HepG2 (cell line): ENCODE measurements around the gene ZNF587B. TPM values are rescaled to one million over a fixed set of nuclear protein-coding genes. Genes with fewer than 3 reads are reported as not detected.

ENCODE experiments used
- ATAC-seq: fragments of 200-7000 bp; cut with Tn5 transposase; 3 replicates; pipeline ENCODE4 v1.9.1; 2020; ENCODE audit warnings: mild to moderate bottlenecking, moderate library complexity
- Bru-seq: library from RNA; stranded (reverse); fragments of 400-500 nt; gene quantifications from one replicate; lab custom pipeline; 2021; lab: Mats Ljungman, UMichigan
- BruChase-seq, 2 experiments: library from RNA; stranded (reverse); fragments of 400-500 nt; gene quantifications; one replicate each; lab custom pipeline; 2021; lab: Mats Ljungman, UMichigan
- BruUV-seq: library from RNA; stranded (reverse); fragments of 400-500 nt; replicated peaks from 2 replicates; lab custom pipeline; 2021; lab: Mats Ljungman, UMichigan
- CTCF ChIA-PET: fragments of 300-600 bp; formaldehyde crosslinking; extraction: SDS; loops from one replicate; lab custom pipeline; 2021; ENCODE audit warnings: low total read pairs, inconsistent platforms, low intra/inter-chr PET ratio; lab: Yijun Ruan, JAX
- POLR2A ChIA-PET: fragments of 350-600 bp; sonication (Branson Sonifier 250); formaldehyde crosslinking; loops from one replicate; lab custom pipeline; 2020; ENCODE audit warnings: antibody characterized with exemption, inconsistent platforms; lab: Yijun Ruan, JAX
- DNase-seq: peaks from one replicate; pipeline ENCODE4 v3.0.0-alpha.2; 2015; ENCODE audit warnings: low spot score
- FAIRE-seq: peaks from 3 replicates; lab custom pipeline; 2011; peaks lifted over from hg19 to GRCh38; lab: Jason Lieb, UNC
- H2AFZ ChIP-seq: one replicate; pipeline ENCODE4 v1.6.1; 2011; ENCODE audit warnings: low read length, inconsistent platforms
- H3K27ac ChIP-seq: fragments of 300-600 bp; 3 replicates; pipeline ENCODE4 v1.8.0; 2011; ENCODE audit warnings: mixed run types, mild to moderate bottlenecking, mixed read lengths, low read length, inconsistent platforms; ENCODE audit not compliant: insufficient read depth; ENCODE audit errors: extremely low read length
- H3K27me3 ChIP-seq, 2 experiments: fragments of 200-600 bp in 1 of 2; 2 replicates in 1 of 2; 3 replicates in 1 of 2; pipeline versions ENCODE4 v1.6.0 to v1.8.0; 2011; ENCODE audit warnings: low read length in 2 of 2, mild to moderate bottlenecking in 2 of 2, moderate library complexity in 2 of 2, inconsistent platforms in 1 of 2; ENCODE audit not compliant: insufficient read depth in 2 of 2, control insufficient read depth in 1 of 2
- H3K36me3 ChIP-seq, 2 experiments: fragments of 200-600 bp in 1 of 2; replicated peaks in 1 of 2; 2 replicates in 1 of 2; 3 replicates in 1 of 2; pipeline versions ENCODE4 v1.5.1 to v1.8.0; 2011; ENCODE audit warnings: low read length in 2 of 2, inconsistent platforms in 1 of 2; ENCODE audit not compliant: insufficient read depth in 2 of 2, control insufficient read depth in 1 of 2
- H3K4me1 ChIP-seq: 2 replicates; pipeline ENCODE4 v1.5.1; 2012; ENCODE audit warnings: low read length, inconsistent platforms; ENCODE audit not compliant: insufficient read depth
- H3K4me2 ChIP-seq: 2 replicates; pipeline ENCODE4 v1.6.0; 2011; ENCODE audit warnings: low read depth, low read length, inconsistent platforms
- H3K4me3 ChIP-seq, 3 experiments: fragments of 200-600 bp in 1 of 3; sonication (generic), shearing (Covaris generic) in 1 of 3; replicated peaks in 1 of 3; 2 replicates each; pipeline ENCODE4 v1.5.1; 2011 to 2016; ENCODE audit warnings: low read length in 3 of 3, inconsistent platforms in 2 of 3, low read depth in 2 of 3, mild to moderate bottlenecking in 2 of 3, control low read depth in 1 of 3, mixed read lengths in 1 of 3; ENCODE audit not compliant: insufficient read depth in 1 of 3
- H3K79me2 ChIP-seq: one replicate; pipeline ENCODE4 v1.6.1; 2011; ENCODE audit warnings: low read length, inconsistent platforms; ENCODE audit not compliant: insufficient read depth
- H3K9ac ChIP-seq: 2 replicates; pipeline ENCODE4 v1.6.0; 2011; ENCODE audit warnings: mild to moderate bottlenecking, low read depth, low read length, inconsistent platforms; ENCODE audit not compliant: insufficient read depth
- H3K9me3 ChIP-seq: 2 replicates; pipeline ENCODE4 v1.5.1; 2012; ENCODE audit warnings: mild to moderate bottlenecking, low read length
- H4K20me1 ChIP-seq: 2 replicates; pipeline ENCODE4 v1.6.0; 2011; ENCODE audit warnings: inconsistent platforms, mild to moderate bottlenecking, low read length, moderate library complexity; ENCODE audit not compliant: insufficient read depth
- BHLHE40 ChIP-seq: IDR thresholded peaks from 2 replicates; pipeline ENCODE4 v1.6.1; 2011; ENCODE audit warnings: low read length, improper control_type of control experiment
- ETV5 ChIP-seq: IDR thresholded peaks from 2 replicates; pipeline ENCODE4 v1.6.1; 2018; ENCODE audit warnings: missing biosample characterization, missing genetic modification reagents, inconsistent platforms, borderline replicate concordance
- HNF4A ChIP-seq: sonication (generic); formaldehyde crosslinking; IDR thresholded peaks from 2 replicates; pipeline ENCODE4 v1.4.0; 2020; ENCODE audit warnings: missing genetic modification reagents
- KAT8 ChIP-seq: IDR thresholded peaks from 2 replicates; pipeline ENCODE4 v1.6.1; 2016; ENCODE audit warnings: missing genetic modification reagents, missing compliant biosample characterization
- KLF9 ChIP-seq: IDR thresholded peaks from 2 replicates; pipeline ENCODE4 v1.6.1; 2016; ENCODE audit warnings: low read depth
- POGZ ChIP-seq: sonication (generic); formaldehyde crosslinking; IDR thresholded peaks from 2 replicates; pipeline ENCODE4 v1.4.0; 2020; ENCODE audit warnings: mild to moderate bottlenecking, missing genetic modification reagents
- SOX6 ChIP-seq, 2 experiments: fragments of 450-650 bp in 1 of 2; sonication (generic) in 1 of 2; formaldehyde crosslinking in 1 of 2; IDR thresholded peaks; 2 replicates each; pipeline versions ENCODE4 v1.4.0 to v1.6.1; 2017 to 2020; ENCODE audit warnings: antibody characterized with exemption in 1 of 2, mild to moderate bottlenecking in 1 of 2, missing genetic modification reagents in 1 of 2
- STAG1 ChIP-seq: sonication (generic); formaldehyde crosslinking; IDR thresholded peaks from 2 replicates; pipeline ENCODE4 v1.4.0; 2020; ENCODE audit warnings: missing genetic modification reagents
- TEAD3 ChIP-seq: optimal IDR thresholded peaks from 2 replicates; pipeline ENCODE3; 2016; ENCODE audit warnings: borderline replicate concordance
- THAP11 ChIP-seq: IDR thresholded peaks from 2 replicates; pipeline ENCODE4 v1.6.1; 2016; ENCODE audit warnings: missing biosample characterization, missing genetic modification reagents
- ZBTB38 ChIP-seq: sonication (generic); formaldehyde crosslinking; IDR thresholded peaks from 2 replicates; pipeline ENCODE4 v1.5.1; 2020; ENCODE audit warnings: mild to moderate bottlenecking, missing genetic modification reagents
- ZNF143 ChIP-seq: sonication (generic); formaldehyde crosslinking; IDR thresholded peaks from 2 replicates; pipeline ENCODE4 v1.4.0; 2020; ENCODE audit warnings: missing genetic modification reagents
- ZNF768 ChIP-seq: sonication (generic); formaldehyde crosslinking; IDR thresholded peaks from 2 replicates; pipeline ENCODE4 v1.4.0; 2020; ENCODE audit warnings: missing genetic modification reagents
- WGBS: methylation state at CpG from one replicate; pipeline ENCODE4 v1.1.6; 2017; ENCODE audit warnings: low lambda C conversion rate; 5-methylcytosine and 5-hydroxymethylcytosine counted together
- in situ Hi-C: cut with HindIII; loops from 2 replicates; pipeline ENCODE4 v1.10.0; 2017; ENCODE audit warnings: low pct_unique_long_range_greater_than_20kb; ENCODE audit not compliant: extremely low pct_ligation_motif_present
- intact Hi-C: fragments of 100-400 bp; cut with micrococcal nuclease; formaldehyde crosslinking; loops from one replicate; pipeline ENCODE4 v1.10.0; 2022; ENCODE audit not compliant: unreplicated experiment
- long read RNA-seq, 2 experiments: library from RNA in 1 of 2; library from polyadenylated mRNA in 1 of 2; stranded (forward) in 1 of 2; unstranded in 1 of 2; transcript quantifications; one replicate each; pipeline ENCODE4 v2.0.0, GENCODE V29; 2019 to 2022
- polyA minus RNA-seq, 3 experiments: library from RNA; depleted of rRNA, polyadenylated mRNA; stranded (reverse); fragments of >200 nt; gene quantifications; 2 replicates each; pipeline ENCODE4 v1.2.3, GENCODE V29; 2011; ENCODE audit warnings: low replicate concordance in 1 of 3
- polyA plus RNA-seq, 8 experiments: library from polyadenylated mRNA; depleted of rRNA in 3 of 8; stranded (reverse) in 7 of 8; unstranded in 1 of 8; fragments of >200 nt; fragmentation: Illumina TruSeq in 4 of 8; extraction: Trizol in 4 of 8; gene quantifications; 2 replicates each; pipeline versions ENCODE4 v1.2.1 to v1.2.3, GENCODE V29; 2011 to 2016; ENCODE audit warnings: low read depth in 4 of 8, missing spikeins in 1 of 8, mixed read lengths in 1 of 8; ENCODE audit not compliant: insufficient read depth in 1 of 8
- total RNA-seq, 5 experiments: library from RNA; depleted of rRNA; stranded (reverse); fragments of >200 nt; fragmentation: Illumina TruSeq; extraction: Trizol; gene quantifications; 2 replicates each; pipeline ENCODE4 v1.2.3, GENCODE V29; 2016; ENCODE audit warnings: low read depth in 1 of 5
- TF ChIP-seq, protein P1 (sequence below): IDR thresholded peaks from 2 replicates; pipeline ENCODE4 v1.6.1; 2012; ENCODE audit warnings: inconsistent platforms
- TF ChIP-seq, protein P2 (sequence below): sonication (generic); formaldehyde crosslinking; IDR thresholded peaks from 2 replicates; pipeline ENCODE4 v1.4.0; 2020; ENCODE audit warnings: missing genetic modification reagents, mild to moderate bottlenecking, borderline replicate concordance

ZNF587B gene
- total RNA-seq (2016; rRNA removed; fragmentation: Illumina TruSeq; extraction: Trizol) (29.9 and 33.6 TPM in 2 replicates), polyA plus RNA-seq (2011; rRNA removed) (4.3 and 5.2 TPM in 2 replicates), polyA minus RNA-seq (2011; rRNA and poly(A)+ RNA removed; ENCODE audit: low replicate concordance) (8.5 and 23.1 TPM in 2 replicates), Bru-seq, nascent RNA (percentile 90 among the genes with signal in this experiment), BruChase-seq, experiment 1, labeled RNA remaining after a 6-hour chase (percentile 93 among the genes with signal in this experiment), BruChase-seq, experiment 2, labeled RNA remaining after a 2-hour chase (percentile 97 among the genes with signal in this experiment)
- total RNA-seq (2016; cell fraction: cytosol; rRNA removed; fragmentation: Illumina TruSeq; extraction: Trizol; ENCODE audit: low read depth): 3.1 TPM in 2 replicates
- total RNA-seq (2016; cell fraction: insoluble cytoplasmic fraction; rRNA removed; fragmentation: Illumina TruSeq; extraction: Trizol): 29.5 and 35.3 TPM in 2 replicates
- total RNA-seq (2016; cell fraction: membrane; rRNA removed; fragmentation: Illumina TruSeq; extraction: Trizol): 14.9 and 16.5 TPM in 2 replicates
- total RNA-seq (2016; cell fraction: nucleus; rRNA removed; fragmentation: Illumina TruSeq; extraction: Trizol): 33.7 and 36.4 TPM in 2 replicates
- 1.6 and 2.6 TPM in 2 replicates for polyA plus RNA-seq (2011; cell fraction: cytosol; rRNA removed)
- 10.7 and 10.9 TPM in 2 replicates for polyA plus RNA-seq (2011; cell fraction: nucleus; rRNA removed)
- 3.7 and 6.7 TPM in 2 replicates for polyA plus RNA-seq (2012)
- polyA plus RNA-seq (2016; cell fraction: cytosol; fragmentation: Illumina TruSeq; extraction: Trizol; ENCODE audit: low read depth): 0.78 and 0.85 TPM in 2 replicates
- polyA plus RNA-seq (2016; cell fraction: insoluble cytoplasmic fraction; fragmentation: Illumina TruSeq; extraction: Trizol; ENCODE audit: low read depth): 9.0 and 9.2 TPM in 2 replicates
- polyA plus RNA-seq (2016; cell fraction: membrane; fragmentation: Illumina TruSeq; extraction: Trizol; ENCODE audit: low read depth): 3.8 and 3.9 TPM in 2 replicates
- polyA plus RNA-seq (2016; cell fraction: nucleus; fragmentation: Illumina TruSeq; extraction: Trizol; ENCODE audit: insufficient read depth, low read depth): 27.7 and 29.1 TPM in 2 replicates
- polyA minus RNA-seq (2011; cell fraction: cytosol; rRNA and poly(A)+ RNA removed): 6.0 and 6.3 TPM in 2 replicates
- polyA minus RNA-seq (2011; cell fraction: nucleus; rRNA and poly(A)+ RNA removed): 29.7 and 33.8 TPM in 2 replicates
- long read RNA-seq, experiment 1, partial matches to known transcripts: 0 of 3 reads
- long read RNA-seq, experiment 1, other reads (novel, unspliced or antisense): 1 of 3 reads
- long read RNA-seq, experiment 2, partial matches to known transcripts: 1 of 2 reads
- long read RNA-seq, experiment 2, other reads (novel, unspliced or antisense): 1 of 2 reads

DNA sequence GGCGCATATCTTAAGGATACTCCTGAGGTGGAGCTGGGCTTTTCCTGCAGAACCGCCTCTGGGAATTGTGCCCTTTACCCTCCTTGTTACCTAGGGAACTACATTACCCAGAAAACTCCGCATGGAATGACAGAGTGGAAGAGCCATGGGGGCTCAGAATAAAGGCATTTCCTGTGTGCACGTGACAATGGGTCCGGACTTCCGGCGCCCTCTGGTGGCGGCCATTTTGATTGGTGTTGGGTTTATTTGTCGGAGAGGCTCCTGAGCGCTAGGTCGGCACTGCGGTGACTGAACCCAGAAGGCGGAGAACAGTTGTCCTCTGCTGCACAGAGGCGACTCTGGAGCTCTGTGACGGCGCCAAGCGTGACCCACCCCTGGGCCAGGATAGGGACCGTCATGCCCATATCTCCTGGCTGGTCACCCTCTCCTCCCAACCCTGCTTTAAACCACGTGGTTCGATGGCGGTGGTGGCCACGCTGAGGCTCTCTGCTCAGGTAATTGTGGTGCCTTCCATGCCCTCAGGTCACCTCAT is at the start of gene ZNF587B:
Gene ZNF587B, plus strand, starts transcription at position 229 of the 532 bp plus-strand sequence. Its CDS starts 230 bp downstream, at position 459.
- Histone ChIP-seq H3K4me3 (no peak within 1 kb of the TSS), H3K79me2 (peaks cover 51% of the 10 kb centered on the region)
- BruUV-seq: no TSS peak
- TF ChIP-seq HNF4A (CRISPR knock-in tag) (no peak), BHLHE40 (peak; percentile 75), KLF9 (CRISPR knock-in tag) (no peak), KAT8 (CRISPR knock-in tag) (0 out of 2 replicates have a peak, but pooled peaks have one; percentile 29), SOX6 (IDR thresholded peaks at IDR 0.05) (no peak), SOX6 (CRISPR knock-in tag; IDR thresholded peaks at IDR 0.05) (peak; percentile 25; the same call in 1 of the 2 replicates), ZNF143 (CRISPR knock-in tag) (peak; percentile 83), THAP11 (peak; percentile 94), TEAD3 (CRISPR knock-in tag) (peak; percentile 53), ETV5 (CRISPR knock-in tag) (peak; percentile 41; the same call in 1 of the 2 replicates), POGZ (CRISPR knock-in tag) (peak; percentile 60; the same call in 1 of the 2 replicates), STAG1 (CRISPR knock-in tag) (peak; percentile 60), ZBTB38 (peak; percentile 89; the same call in 1 of the 2 replicates), ZNF768 (CRISPR knock-in tag) (peak; percentile 28; the same call in 1 of the 2 replicates)
- TF ChIP-seq, protein P1, sequence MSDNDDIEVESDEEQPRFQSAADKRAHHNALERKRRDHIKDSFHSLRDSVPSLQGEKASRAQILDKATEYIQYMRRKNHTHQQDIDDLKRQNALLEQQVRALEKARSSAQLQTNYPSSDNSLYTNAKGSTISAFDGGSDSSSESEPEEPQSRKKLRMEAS: 0 out of 2 replicates have a peak, but pooled peaks have one; percentile 29
- TF ChIP-seq, protein P2, sequence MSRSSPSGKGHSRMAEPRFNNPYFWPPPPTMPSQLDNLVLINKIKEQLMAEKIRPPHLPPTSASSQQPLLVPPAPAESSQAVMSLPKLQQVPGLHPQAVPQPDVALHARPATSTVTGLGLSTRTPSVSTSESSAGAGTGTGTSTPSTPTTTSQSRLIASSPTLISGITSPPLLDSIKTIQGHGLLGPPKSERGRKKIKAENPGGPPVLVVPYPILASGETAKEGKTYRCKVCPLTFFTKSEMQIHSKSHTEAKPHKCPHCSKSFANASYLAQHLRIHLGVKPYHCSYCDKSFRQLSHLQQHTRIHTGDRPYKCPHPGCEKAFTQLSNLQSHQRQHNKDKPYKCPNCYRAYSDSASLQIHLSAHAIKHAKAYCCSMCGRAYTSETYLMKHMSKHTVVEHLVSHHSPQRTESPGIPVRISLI: no peak

More for the DNA sequence above, at the start of gene ZNF587B:
- H3K9ac ChIP-seq: no peak within 1 kb of the TSS; the same call in 1 of the 2 replicates
- ATAC-seq: peak; percentile 78
- H3K4me2 ChIP-seq: peak within 1 kb of the TSS; percentile 48
- in situ Hi-C loops (no loop called here), intact Hi-C loops (no loop called here)
- H2AFZ ChIP-seq: no peak within 1 kb of the TSS
- 77% methylated on average over 22 of the region's 22 CpGs for WGBS
- H3K27me3 ChIP-seq: no peaks in the 10 kb centered on the region
- CTCF ChIA-PET: no interaction called here
- peaks cover 34% of the 10 kb centered on the region for H3K4me1 ChIP-seq
- H3K27ac ChIP-seq: peak within 1 kb of the TSS; percentile 66
- FAIRE-seq: peak; percentile 50
- no peaks in the 10 kb centered on the region for H3K9me3 ChIP-seq
- peaks cover 3% of the 10 kb centered on the region; the same call in 1 of the 2 replicates for H4K20me1 ChIP-seq
- POLR2A ChIA-PET: interaction anchor here (0.6 to 1.5 kb wide), 3 partner anchors 10 to 83 kb away, joined by 3 to 6 read pairs (median 4); partner anchors contain the start of gene ZNF776
- peaks cover 2 to 9% of the 10 kb centered on the region in 2 experiments; a peak in 1 of 5 replicates for H3K36me3 ChIP-seq
- DNase-seq: peak; percentile 47
